IPS-11a (cell line): ENCODE results near the gene CD300LF.

Source experiments
- H3K4me3 ChIP-seq: one replicate; pipeline ENCODE4 v1.5.1; 2013; ENCODE audit warnings: low read depth, low read length, control low read depth

CD300LF gene

GRCh38 chr17:74746376-74746775, 33.7 kb upstream of the CD300LF start:
- no peak overlapping the region for H3K4me3 ChIP-seq

GRCh38 chr17:74745548-74746177, 32.9 kb upstream of the CD300LF start:
- H3K4me3 ChIP-seq: no peak overlapping the region

- peak overlapping the region; percentile 10 for H3K4me3 ChIP-seq
Observed at GRCh38 chr17:74744714-74745547, 32.2 kb upstream of the CD300LF start.

- H3K4me3 ChIP-seq: no peak overlapping the region
Observed at GRCh38 chr17:74744349-74744713, 31.6 kb upstream of the CD300LF start.

GRCh38 chr17:74743755-74744154, 31.0 kb upstream of the CD300LF start:
- H3K4me3 ChIP-seq: no peak overlapping the region

- H3K4me3 ChIP-seq: no peak overlapping the region
Observed at GRCh38 chr17:74742978-74743545, 30.3 kb upstream of the CD300LF start.

- H3K4me3 ChIP-seq: no peak overlapping the region
Observed at GRCh38 chr17:74742153-74742515, 29.4 kb upstream of the CD300LF start.

GRCh38 chr17:74740641-74741387, 28.1 kb upstream of the CD300LF start:
- H3K4me3 ChIP-seq: no peak overlapping the region

GRCh38 chr17:74740173-74740572, 27.4 kb upstream of the CD300LF start:
- no peak overlapping the region for H3K4me3 ChIP-seq

GRCh38 chr17:74739227-74739831, 26.6 kb upstream of the CD300LF start:
- H3K4me3 ChIP-seq: no peak overlapping the region

GRCh38 chr17:74738051-74738996, 25.6 kb upstream of the CD300LF start:
- peak overlapping the region; percentile 75 for H3K4me3 ChIP-seq

GRCh38 chr17:74737299-74738050, 24.8 kb upstream of the CD300LF start:
- peak overlapping the region; percentile 75 for H3K4me3 ChIP-seq

- peak within 1 kb of the TSS; percentile 75 for H3K4me3 ChIP-seq
Observed at GRCh38 chr17:74736513-74737298, 24.0 kb upstream of the CD300LF start, which contains the start of gene RAB37. RAB37 (plus strand) TSS chr17:74737256; CDS start chr17:74737273, 17 bp downstream.

GRCh38 chr17:74734256-74734655, 21.5 kb upstream of the CD300LF start:
- H3K4me3 ChIP-seq: no peak overlapping the region

- no peak overlapping the region for H3K4me3 ChIP-seq
Observed at GRCh38 chr17:74733365-74734122, 20.8 kb upstream of the CD300LF start.

GRCh38 chr17:74732042-74732867, 19.5 kb upstream of the CD300LF start:
- no peak overlapping the region for H3K4me3 ChIP-seq

GRCh38 chr17:74731347-74731605, 18.6 kb upstream of the CD300LF start:
- H3K4me3 ChIP-seq: no peak overlapping the region
